DMS 273 (cell line): ENCODE data around the gene SLC35F3.
"Not testable (repeated sequence)": the region's sequence is repeated elsewhere in the genome, so short reads cannot be mapped to it uniquely, and the experiment has no call there.

ENCODE experiments used
- DNase-seq: peaks from one replicate; lab custom pipeline; 2025; ENCODE audit not compliant: unreplicated experiment; lab: John Stamatoyannopoulos, UW

SLC35F3 gene

DNA sequence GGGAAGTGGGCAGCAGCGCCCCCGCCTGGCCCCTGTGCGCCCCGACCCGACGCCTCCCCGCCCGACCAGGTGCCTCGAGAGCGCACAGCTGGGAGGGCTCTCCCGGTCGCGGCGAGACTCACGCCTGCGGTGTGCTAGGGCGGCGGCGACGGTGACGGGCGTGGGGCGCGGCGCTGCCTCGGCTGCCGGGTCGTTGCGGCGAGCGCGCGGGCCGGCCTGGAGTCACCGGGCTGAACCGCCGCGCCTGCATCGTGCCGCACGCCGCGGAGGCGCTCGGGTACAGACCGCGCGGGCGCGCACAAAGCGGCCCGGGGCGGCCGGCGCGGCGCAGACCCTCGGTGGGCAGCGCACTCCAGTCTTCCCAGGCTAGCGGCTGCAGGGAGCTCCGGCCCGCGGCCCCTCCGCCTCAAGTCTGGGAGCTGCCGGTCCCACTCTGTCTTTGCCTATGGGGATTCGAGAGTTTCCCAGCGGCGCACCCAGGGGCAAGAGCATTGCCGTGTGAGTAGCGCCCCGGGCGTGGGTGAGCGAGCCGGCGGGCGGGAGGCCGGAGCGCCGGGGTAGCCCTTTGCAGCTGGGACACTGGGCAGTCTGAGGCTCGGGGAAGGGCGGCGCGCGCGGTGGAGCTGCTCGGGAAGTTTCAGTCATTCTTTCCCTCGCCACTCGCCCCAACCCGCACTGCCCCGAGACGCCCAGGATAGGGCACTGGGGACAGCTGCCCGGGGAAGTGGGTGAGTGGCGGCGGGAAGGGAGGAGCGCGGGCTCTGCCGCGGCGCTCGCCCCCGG lies at the start of gene SLC35F3:
TSS of gene SLC35F3 (plus strand) at position 44 of the 783 bp plus-strand sequence.
- peak; percentile 92 for DNase-seq

DNA sequence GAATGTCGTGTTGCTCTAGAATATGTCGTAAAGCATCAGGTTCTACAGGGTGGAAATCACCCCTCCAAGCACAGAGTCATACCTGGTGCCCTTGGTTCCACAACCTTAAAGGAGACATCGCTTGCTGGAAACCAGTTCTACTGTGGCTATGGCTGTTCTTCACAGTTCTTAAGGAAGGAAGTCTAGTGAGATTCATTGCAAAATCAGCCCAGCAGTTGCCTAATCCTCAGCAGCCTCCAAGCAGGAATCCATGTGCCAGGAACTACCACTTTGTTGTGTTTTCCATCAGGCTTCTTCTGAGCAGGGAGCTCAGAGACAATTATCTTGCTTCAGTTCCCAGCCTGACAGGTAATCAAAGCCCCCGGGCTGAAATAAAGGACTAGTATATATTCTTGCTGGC lies 45.0 kb upstream of the SLC35F3 start:
- DNase-seq: no peak

DNA sequence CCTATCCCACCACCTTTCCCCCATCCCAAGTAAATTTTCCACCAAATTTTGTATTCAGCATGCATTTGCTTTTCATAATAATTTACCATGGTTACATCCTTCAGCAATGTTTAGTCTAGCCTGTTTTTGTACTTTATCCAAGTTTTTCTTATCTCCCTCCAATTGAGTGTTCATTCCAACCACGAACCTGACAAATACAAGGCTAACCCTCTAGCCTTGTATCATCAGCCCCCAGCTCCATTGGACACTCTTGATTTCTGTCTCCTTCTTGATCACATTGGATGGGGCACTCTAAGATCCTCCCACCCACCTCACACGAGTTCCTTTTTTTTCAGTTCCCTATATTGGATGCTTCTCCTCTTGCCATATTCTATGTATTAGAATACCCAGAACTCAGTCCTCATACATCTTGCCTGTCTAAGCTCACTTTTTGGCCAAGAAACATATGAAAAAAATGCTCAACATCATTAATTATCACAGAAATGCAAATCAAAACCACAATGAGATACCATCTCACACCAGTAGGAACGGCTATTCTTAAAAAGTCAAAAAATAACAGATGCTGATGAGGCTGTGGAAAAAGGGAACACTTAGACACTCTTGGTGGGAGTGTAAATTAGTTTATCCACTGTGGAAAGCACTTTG lies 40.5 kb upstream of the SLC35F3 start:
- DNase-seq: no peak

DNA sequence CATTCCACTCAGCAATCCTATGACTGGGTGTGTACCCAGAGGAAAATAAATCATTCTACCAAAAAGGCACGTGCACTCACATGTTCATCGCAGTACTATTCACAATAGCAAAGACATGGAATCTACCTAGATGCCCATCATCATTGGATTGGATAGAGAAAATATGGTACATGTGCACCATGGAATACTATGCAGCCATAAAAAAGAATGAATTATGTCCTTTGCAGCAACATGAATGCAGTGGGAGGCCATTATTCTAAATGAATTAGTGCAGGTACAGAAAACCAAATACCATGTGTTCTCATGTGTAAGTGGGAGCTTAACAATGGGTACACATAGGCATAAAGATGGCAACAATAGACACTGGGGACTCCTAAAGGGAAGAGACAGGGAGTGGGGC lies 39.9 kb upstream of the SLC35F3 start:
- no peak for DNase-seq

DNA sequence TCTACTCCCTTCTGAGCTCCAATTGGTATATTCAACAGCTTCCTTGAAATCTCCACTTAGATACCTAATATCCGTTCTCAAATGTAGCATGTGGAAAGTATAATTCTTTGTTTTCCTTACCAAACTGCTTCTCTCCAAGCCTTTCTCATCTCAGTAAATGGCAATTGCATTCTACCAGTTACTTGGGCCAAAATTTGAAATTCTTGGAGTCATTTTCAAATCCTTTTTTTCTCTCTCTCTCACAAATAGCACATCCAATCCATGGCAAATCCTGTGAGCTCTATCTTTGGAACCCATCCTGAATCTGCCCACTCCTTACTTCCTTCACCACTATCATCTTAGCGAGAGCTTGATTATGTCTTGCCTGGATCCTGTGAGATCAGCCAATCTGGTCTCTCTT lies 39.3 kb upstream of the SLC35F3 start:
- no peak for DNase-seq

DNA sequence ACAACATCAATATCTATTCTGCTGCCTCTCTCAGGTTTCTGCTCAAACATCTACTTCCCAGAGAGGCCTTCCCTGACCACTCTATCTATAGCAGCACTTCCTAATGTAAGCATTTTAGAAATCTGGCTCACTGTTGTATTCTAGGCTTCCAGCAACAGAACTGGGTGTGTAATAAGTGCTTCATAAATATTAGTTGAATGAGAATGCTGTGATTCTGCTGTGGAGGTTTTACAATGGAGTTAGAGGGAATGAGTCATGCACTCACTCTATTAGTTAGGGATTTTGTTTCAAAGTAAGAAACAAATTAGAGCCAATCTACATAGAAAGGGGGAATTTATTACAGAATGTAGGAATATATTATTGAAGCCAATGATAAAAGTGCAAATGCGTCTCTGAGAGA lies 38.6 kb upstream of the SLC35F3 start:
- no peak for DNase-seq

DNA sequence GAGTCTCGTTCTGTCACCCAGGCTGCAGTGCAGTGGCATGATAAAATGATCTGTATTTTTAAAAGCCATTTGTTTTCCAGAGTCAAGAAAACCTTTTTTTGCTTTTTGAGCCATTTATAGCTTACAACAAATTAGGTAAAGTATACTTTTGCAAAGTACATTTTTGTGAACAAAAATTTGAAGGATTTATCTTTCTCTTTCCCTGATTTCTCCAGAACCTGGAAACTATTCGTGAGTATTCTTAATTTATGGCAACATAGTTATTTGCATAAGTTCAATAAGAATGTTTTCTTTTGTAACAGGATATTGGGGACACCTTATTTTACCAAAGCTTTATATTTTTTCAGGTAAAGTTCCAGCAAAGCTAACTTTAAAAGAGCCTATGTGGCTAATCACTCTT lies 37.4 kb upstream of the SLC35F3 start:
- DNase-seq: peak; percentile 4

DNA sequence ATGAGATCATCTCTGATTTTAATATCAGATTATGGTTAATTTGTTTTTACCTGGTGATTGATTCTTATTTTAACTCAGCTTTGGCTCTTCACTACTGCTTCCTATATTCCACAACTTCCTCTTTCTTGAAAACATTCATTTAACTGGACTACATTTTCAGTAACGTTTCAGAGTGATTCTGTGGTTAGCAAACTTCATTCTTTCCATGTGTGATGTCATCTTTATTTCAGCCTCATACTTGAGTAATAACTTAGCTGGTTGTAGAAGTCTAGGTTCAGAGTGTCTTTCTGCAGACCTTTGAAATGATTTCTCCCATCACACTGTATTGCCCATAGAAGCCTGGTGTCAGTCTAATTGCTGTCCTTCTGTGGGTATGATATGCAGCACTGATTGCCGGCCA lies 36.0 kb upstream of the SLC35F3 start:
- DNase-seq: no peak

DNA sequence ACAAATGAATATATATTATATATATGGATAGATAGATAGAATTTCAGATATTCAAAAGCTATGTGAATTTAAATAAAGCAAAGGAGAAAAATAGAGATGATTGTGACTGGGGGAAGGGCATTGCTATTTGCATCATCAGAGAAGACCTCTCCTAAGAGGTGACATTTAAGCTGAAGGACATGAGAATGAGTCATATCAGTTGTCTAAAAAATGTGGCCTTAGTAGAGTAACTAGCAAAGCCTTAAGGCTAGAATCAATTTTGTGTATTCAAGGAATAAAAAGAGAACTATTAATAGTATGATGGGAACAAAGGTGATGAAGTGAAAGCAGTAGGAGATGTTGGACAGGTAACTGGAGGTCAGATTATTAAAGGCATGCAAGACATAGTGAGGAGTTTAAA lies 34.8 kb upstream of the SLC35F3 start:
- DNase-seq: no peak

DNA sequence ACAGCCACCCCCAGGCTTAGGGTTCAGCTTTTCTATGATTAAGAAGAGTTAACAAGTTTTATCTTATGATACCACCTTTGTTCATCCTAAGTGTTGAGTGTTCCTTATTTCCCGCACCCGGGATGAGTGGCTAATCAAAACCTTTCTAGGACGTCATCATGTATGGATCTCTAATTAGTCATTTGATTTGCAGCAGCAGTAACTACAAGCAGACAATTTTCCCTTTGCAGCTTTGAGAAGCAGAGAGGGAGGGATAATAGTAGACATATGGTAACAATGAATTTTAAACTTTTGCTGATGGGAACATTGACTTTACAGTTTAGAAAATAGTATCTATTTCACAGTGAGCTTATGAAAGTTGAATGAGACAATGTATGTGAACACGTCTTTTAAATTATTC lies 30.8 kb upstream of the SLC35F3 start:
- no peak for DNase-seq

DNA sequence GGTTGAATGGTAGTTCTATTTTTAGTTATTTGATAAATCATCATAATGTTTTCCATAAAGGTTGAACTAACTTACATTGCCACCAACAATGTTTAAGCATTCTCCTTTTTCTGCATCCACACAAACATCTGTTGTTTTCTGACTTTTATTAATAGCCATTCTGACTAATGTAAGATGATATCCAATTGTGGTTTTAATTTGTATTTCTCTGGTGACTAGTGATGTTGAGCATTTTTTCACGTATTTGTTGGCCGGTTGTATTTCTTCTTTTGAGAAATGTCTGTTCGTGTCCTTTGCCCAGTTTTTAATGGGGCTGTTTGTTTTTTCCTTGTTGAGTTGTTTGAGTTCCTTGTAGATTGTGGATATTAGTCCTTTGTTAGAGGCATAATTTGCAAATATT lies 24.6 kb upstream of the SLC35F3 start:
- DNase-seq: no peak

DNA sequence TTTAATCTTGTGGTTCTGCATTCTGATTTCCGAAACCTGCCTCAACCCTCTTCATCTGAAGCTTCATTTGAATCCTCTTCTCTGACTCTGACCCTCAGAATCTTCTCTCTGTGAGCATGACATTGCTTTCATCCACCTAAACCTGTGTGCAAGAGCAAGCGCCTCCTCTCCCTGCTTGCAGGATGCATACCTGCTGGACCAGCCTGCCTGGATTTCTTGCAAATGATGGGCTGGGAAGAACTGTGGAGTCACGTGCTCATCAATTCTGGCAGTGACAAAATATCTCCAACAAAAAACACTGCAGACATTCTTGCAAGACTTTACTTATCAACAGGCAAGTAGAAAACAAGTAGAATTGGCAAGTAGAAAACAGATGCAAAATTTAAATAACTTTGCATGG lies 20.8 kb upstream of the SLC35F3 start:
- no peak for DNase-seq

DNA sequence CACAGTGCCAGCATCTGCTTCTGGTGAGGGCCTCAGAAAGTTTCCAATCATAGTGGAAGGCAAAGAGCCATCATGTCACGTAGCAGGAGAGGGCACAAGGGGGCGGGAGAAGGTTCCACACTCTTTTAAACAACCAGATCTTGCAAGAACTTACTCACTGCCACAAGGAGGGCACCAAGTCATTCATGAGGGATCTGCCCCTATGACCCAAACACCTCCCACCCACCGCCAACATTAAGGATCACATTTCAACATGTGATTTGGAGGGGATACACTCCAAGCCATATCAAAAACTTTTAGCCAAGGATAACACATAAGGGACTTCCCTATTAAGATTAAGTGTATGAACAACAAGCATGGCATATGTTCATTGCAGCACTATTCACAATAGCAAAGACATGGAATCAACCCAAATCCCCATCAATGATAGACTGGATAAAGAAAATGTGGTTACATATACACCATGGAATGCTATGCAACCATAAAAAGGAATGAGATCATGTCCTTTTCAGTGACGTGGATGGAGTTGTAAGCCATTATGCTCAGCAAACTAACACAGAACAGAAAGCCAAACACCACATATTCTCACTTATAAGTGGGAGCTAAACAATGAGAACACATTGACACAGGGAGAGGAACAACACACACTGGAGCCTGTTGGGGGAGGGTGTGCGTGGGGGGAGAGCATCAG lies 19.9 kb upstream of the SLC35F3 start:
- DNase-seq: no peak

DNA sequence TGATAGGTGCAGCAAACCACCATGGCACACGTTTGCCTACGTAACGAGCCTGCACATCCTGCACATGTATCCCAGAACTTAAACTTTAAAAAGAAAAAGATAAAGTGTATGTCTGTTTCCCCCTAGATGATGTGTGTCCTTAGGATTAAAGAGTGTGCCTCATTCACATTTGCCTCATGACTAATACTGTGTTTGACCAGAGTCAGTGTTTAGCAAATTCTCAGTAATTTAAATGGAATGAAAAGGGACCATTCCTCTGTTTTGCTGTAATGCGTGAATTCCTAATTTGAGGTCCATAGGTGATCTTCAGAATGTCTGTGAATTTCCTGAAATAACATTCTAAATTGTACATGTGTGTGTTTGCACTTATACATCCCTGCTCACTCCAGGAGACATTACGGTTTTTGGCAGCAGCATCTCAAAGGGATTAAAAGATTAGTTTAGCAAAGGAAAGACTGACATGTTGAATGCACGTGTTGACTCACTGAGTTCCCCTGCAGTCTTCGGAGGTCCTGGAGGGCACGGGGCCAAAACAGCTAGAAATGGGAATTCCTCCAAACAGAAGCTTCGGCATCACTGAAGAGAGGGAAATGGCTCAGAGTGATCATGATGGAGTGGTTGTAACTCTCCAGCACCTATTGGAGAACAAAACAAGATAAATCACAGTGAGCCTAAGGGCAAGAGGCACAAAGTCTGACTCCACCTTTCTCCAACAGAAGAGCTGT lies 19.1 kb upstream of the SLC35F3 start:
- DNase-seq: no peak

DNA sequence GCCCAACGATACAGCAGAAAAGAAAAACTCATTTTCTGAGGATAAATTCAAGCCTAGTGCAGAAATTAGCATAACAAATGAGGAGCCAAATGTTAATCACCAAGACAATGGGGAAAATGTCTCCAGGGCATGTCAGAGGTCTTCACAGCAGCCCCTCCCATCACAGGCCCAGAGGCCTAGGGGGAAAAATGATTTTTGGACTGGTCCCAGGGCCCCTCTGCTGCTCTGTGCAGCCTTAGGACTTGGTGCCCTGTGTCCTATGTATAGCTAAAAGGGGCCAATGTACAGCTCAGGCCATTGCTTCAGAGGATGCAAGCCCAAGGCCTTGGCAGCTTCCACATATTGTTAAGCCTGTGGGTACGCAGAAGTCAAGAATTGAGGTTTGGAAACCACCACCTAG lies 13.3 kb upstream of the SLC35F3 start:
- DNase-seq: not testable (repeated sequence)

DNA sequence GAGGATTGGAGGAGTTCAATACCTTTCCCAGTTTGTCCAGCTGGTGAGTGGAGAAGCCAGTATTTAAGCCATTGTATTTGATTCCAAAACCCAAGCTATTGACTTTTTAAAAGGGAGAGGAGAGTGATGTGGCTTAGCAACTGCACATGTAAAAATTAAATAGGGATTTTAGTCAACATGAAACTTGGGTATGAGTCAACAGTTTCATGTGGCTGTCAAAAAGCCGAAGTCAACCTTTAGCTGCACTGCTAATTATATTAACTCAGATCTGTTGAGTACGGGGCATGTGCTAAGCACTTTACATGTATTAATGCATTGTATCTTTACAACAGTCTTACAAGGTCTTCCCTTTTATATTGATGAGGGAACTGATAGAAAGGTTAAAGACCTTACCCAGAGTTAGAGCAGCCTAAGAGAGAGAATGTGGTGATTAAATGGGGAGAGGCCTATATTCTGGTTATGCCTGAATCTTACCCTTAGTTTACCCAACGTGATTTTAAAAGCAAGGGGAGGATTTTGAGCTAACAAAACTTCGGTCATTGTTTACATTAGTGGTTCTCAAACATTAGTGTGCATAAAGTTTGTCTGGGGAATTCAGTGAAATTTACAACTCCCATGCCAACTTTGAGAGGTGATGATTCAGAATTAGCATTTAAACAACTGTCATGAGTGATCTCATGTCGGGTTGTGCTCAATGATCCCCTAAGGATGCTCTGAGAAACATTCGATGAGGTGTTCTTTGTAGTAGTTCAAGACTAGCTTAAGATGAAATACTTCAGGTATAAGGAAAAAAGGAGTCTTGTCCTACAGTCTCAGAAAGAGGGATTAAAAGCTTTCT lies 6.9 kb upstream of the SLC35F3 start:
- no peak for DNase-seq

DNA sequence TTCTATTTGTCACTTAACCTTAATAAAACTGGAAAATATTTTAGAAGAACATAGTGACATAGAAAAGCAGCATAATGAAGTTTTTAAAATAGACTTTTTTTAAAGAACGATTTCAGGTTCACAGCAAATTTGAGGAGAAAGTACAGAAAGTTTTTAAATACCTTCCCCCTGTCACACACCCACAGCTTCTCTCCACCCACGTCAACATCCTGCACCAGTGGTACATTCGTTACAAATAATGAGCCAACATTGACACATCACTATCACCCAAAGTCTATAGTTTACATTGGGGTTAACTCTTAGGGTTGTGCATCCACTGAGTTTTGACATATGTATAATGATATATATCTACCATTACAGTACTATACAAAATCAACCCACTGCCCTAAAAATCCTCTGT lies 3.0 kb upstream of the SLC35F3 start:
- no peak for DNase-seq

DNA sequence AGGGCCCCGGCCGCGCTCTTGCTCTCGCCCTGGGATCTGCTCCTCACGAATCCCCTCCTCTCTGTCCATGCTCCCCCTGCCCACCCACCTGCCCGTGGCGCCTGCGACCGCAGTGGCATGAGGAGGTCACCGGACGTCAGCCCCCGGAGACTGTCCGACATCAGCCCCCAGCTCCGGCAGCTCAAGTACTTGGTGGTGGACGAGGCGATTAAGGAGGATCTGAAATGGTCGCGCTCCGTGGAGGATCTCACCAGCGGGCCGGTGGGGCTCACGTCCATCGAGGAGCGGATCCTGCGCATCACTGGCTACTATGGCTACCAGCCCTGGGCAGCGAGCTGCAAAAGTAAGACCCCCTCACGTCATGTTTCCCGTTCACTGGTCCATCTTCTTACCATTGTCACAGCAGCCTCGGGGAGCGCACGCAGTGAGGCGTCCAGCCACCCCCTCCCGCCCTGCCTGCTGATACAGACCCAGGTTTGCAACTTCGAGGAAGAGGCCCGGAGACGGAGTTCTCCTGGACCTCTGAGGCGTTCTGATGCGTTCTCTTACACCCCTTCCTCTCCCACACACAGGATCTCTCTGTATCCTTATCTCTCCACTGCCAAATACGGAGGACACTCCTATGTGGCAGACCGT lies 1.1 kb downstream of the SLC35F3 start:
- no peak for DNase-seq

DNA sequence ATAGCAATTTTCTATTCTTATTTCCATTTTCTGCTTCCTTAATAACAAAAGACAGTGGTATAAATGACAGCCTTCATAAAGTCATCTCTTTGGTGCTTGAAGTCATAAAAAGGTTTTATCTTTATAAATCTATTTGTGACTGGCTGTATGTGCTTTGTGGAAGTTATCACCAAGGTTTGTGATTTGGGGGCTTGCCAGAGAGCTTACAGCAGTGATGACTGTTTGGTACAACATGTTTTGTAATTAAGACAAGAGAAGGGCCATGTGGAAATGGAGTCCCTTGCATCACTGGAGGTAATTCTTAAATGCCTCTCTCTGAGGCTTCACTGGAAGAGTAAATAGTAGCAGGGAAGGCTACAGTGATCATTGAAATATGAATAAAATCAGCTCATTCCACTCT lies 2.7 kb downstream of the SLC35F3 start:
- DNase-seq: no peak

DNA sequence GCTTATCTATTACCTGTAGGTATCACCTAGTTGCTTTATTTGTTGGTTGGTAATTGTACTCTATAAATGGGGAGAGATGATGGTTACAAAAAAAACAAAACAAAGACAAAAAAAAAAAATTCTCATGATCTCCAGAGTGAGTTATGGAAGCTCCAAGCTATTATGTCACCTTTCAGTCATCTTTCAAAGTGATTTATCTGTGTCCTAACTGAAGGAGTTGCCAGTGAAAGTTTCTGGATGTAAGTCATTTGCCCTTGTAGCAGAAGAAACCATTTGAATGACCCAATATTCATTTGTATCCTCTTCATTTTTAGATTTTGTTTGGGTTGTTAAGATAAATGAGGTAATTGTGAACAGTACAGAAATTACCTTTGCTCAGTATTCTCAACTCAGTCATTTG lies 3.6 kb downstream of the SLC35F3 start:
- DNase-seq: no peak
